ENCODE measurements around the gene PACSIN2.

GRCh38 chr22:43015677-43016042 lies 711 bp upstream of the PACSIN2 start:
- TF ChIP-seq EZH2 (IDR thresholded peaks at IDR 0.05; ENCODE audit: borderline replicate concordance, low read depth, low read length, severe bottlenecking) (no peak), CTCF (IDR thresholded peaks at IDR 0.05; ENCODE audit: borderline replicate concordance, extremely low read depth, low read length, poor library complexity, severe bottlenecking) (no peak)
